GM23338 (cell line): ENCODE measurements around the gene MTHFD1L. TPM values are rescaled to one million over a fixed set of nuclear protein-coding genes. Genes with fewer than 3 reads are reported as not detected.
"Not testable (repeated sequence)": the region's sequence is repeated elsewhere in the genome, so short reads cannot be mapped to it uniquely, and the experiment has no call there.

Source experiments
- ATAC-seq: fragments of 200-7000 bp; cut with Tn5 transposase; 3 replicates; pipeline ENCODE4 v1.9.1; 2020
- DNase-seq: peaks from one replicate; pipeline ENCODE4 v3.0.0-alpha.2; 2015; ENCODE audit warnings: low spot score
- H2AFZ ChIP-seq: fragments of 200-600 bp; sonication (generic); 2 replicates; pipeline ENCODE4 v1.8.0; 2016; ENCODE audit warnings: antibody characterized with exemption, mild to moderate bottlenecking, moderate library complexity
- H3F3A ChIP-seq: fragments of 200-600 bp; sonication (generic); replicated peaks from 2 replicates; pipeline ENCODE4 v1.8.0; 2017; ENCODE audit warnings: antibody characterized with exemption, mixed run types, low read depth
- H3K27ac ChIP-seq: fragments of 200-600 bp; sonication (generic); 2 replicates; pipeline ENCODE4 v1.6.1; 2016; ENCODE audit warnings: low read depth
- H3K27me3 ChIP-seq: fragments of 200-600 bp; sonication (generic); 2 replicates; pipeline ENCODE4 v1.8.0; 2016; ENCODE audit warnings: mild to moderate bottlenecking, mixed run types, moderate library complexity; ENCODE audit not compliant: insufficient read depth
- H3K36me3 ChIP-seq: fragments of 200-600 bp; sonication (generic); 2 replicates; pipeline ENCODE4 v1.8.0; 2016; ENCODE audit warnings: mild to moderate bottlenecking; ENCODE audit not compliant: insufficient read depth
- H3K4me1 ChIP-seq: fragments of 200-600 bp; sonication (generic); 2 replicates; pipeline ENCODE4 v1.8.0; 2016; ENCODE audit warnings: mild to moderate bottlenecking, moderate library complexity; ENCODE audit not compliant: insufficient read depth
- H3K4me2 ChIP-seq: fragments of 200-600 bp; sonication (generic); 2 replicates; pipeline ENCODE4 v1.7.1; 2017; ENCODE audit warnings: mixed run types
- H3K4me3 ChIP-seq: fragments of 200-600 bp; sonication (generic); 2 replicates; pipeline ENCODE4 v1.6.1; 2016; ENCODE audit warnings: mixed run types
- H3K79me2 ChIP-seq: fragments of 200-600 bp; sonication (generic); replicated peaks from 2 replicates; pipeline ENCODE4 v1.8.0; 2017; ENCODE audit warnings: mild to moderate bottlenecking; ENCODE audit not compliant: insufficient read depth
- H3K9me2 ChIP-seq: fragments of 200-600 bp; sonication (generic); 2 replicates; pipeline ENCODE4 v1.8.0; 2017; ENCODE audit not compliant: insufficient read depth
- H4K20me1 ChIP-seq: fragments of 200-600 bp; sonication (generic); replicated peaks from 2 replicates; pipeline ENCODE4 v1.8.0; 2017; ENCODE audit warnings: mild to moderate bottlenecking; ENCODE audit not compliant: insufficient read depth
- H3K27ac Mint-ChIP-seq: 2 replicates; pipeline ENCODE4 v1.8.0; 2020; ENCODE audit warnings: inconsistent platforms, mild to moderate bottlenecking, moderate library complexity, mixed read lengths
- H3K27me3 Mint-ChIP-seq: 3 replicates; pipeline ENCODE4 v1.8.0; 2022; ENCODE audit warnings: low read depth, mild to moderate bottlenecking, moderate library complexity, mixed read lengths, inconsistent platforms; ENCODE audit not compliant: insufficient read depth, poor library complexity
- H3K36me3 Mint-ChIP-seq: 3 replicates; pipeline ENCODE4 v1.8.0; 2021; ENCODE audit warnings: low read depth, mild to moderate bottlenecking, inconsistent platforms, moderate library complexity, mixed read lengths
- H3K4me1 Mint-ChIP-seq: 3 replicates; pipeline ENCODE4 v1.8.0; 2020; ENCODE audit warnings: mild to moderate bottlenecking, inconsistent platforms, mixed read lengths
- H3K4me3 Mint-ChIP-seq: 3 replicates; pipeline ENCODE4 v1.8.0; 2021; ENCODE audit warnings: moderate library complexity, mild to moderate bottlenecking, inconsistent platforms, mixed read lengths
- H3K9me3 Mint-ChIP-seq: 3 replicates; pipeline ENCODE4 v1.8.0; 2020; ENCODE audit warnings: moderate library complexity, mild to moderate bottlenecking, inconsistent platforms, mixed read lengths
- CREB1 ChIP-seq: fragments of 250-450 bp; sonication (Bioruptor Pico); IDR thresholded peaks from 2 replicates; pipeline ENCODE4 v1.5.0; 2020; ENCODE audit warnings: low read depth, mild to moderate bottlenecking, moderate library complexity
- POLR2AphosphoS5 ChIP-seq: IDR thresholded peaks from 2 replicates; pipeline ENCODE4 v1.6.1; 2016; ENCODE audit warnings: antibody characterized with exemption, low read depth
- ZNF114 ChIP-seq: fragments of 250-450 bp; sonication (Bioruptor Pico); IDR thresholded peaks from 2 replicates; pipeline ENCODE4 v1.5.0; 2020; ENCODE audit warnings: mild to moderate bottlenecking, moderate library complexity
- ZNF331 ChIP-seq: fragments of 250-450 bp; sonication (Bioruptor Pico); IDR thresholded peaks from 2 replicates; pipeline ENCODE4 v1.5.0; 2020; ENCODE audit warnings: low read depth, mild to moderate bottlenecking, moderate library complexity
- polyA plus RNA-seq: library from polyadenylated mRNA; unstranded; fragments of >200 nt; fragmentation: Nextera tagmentation; extraction: Ambion mirVana; gene quantifications from 2 replicates; pipeline ENCODE4 v1.2.1, GENCODE V29; 2016
- total RNA-seq: library from RNA; depleted of rRNA; stranded (reverse); fragments of >200 nt; shearing (Covaris generic); gene quantifications from 2 replicates; pipeline ENCODE4 v1.2.3, GENCODE V29; 2014
- TF ChIP-seq, protein P1 (sequence below): IDR thresholded peaks from one replicate; pipeline ENCODE4 v1.6.1; 2018; ENCODE audit warnings: antibody characterized with exemption; ENCODE audit not compliant: unreplicated experiment
- TF ChIP-seq, protein P2 (sequence below): fragments of 250-450 bp; sonication (Bioruptor Pico); IDR thresholded peaks from 2 replicates; pipeline ENCODE4 v1.5.0; 2020; ENCODE audit warnings: mild to moderate bottlenecking, moderate library complexity

Gene MTHFD1L
- total and polyA plus RNA-seq, 2 experiments from 2014 or later = 53.2 to 66.8 TPM

DNA sequence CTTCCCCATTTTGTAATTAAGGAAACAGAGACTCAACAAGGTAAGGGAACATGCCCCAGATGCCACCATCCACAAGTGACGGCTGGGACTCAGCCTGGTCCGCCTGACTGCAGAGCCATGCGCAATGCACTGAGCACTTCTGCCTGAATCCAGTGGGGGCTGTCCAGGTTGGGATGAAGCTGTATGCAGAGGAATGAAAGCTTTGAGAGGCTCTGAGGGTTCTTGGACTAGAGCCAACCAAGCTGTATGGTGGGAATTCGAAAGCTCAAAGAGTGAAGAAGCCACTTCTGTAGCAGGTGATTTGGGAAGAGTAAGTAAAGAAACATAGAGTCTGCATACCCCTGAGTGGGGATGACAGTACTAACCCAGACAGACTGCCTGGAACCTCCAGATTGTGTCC is 246.6 kb downstream of the MTHFD1L start:
- H3K36me3 Mint-ChIP-seq = no peaks in the 10 kb centered on the region
- DNase-seq (no peak), ATAC-seq (no peak)
- H3K9me3 Mint-ChIP-seq = no peaks in the 10 kb centered on the region
- Histone ChIP-seq H3K4me2 (no peak overlapping the region), H3K4me3 (no peak overlapping the region), H3K27ac (no peak overlapping the region), H2AFZ (no peak overlapping the region), H3K9me2 (no peaks in the 10 kb centered on the region), H4K20me1 (no peaks in the 10 kb centered on the region), H3F3A (0 out of 2 replicates have a peak, but pooled peaks cover 2% of the 10 kb centered on the region), H3K4me1 (peaks cover 14% of the 10 kb centered on the region), H3K36me3 (no peaks in the 10 kb centered on the region), H3K27me3 (no peaks in the 10 kb centered on the region), H3K79me2 (no peaks in the 10 kb centered on the region)
- H3K4me1 Mint-ChIP-seq = peaks cover 10% of the 10 kb centered on the region; the same call in 2 of the 3 replicates
- TF ChIP-seq, protein P1, sequence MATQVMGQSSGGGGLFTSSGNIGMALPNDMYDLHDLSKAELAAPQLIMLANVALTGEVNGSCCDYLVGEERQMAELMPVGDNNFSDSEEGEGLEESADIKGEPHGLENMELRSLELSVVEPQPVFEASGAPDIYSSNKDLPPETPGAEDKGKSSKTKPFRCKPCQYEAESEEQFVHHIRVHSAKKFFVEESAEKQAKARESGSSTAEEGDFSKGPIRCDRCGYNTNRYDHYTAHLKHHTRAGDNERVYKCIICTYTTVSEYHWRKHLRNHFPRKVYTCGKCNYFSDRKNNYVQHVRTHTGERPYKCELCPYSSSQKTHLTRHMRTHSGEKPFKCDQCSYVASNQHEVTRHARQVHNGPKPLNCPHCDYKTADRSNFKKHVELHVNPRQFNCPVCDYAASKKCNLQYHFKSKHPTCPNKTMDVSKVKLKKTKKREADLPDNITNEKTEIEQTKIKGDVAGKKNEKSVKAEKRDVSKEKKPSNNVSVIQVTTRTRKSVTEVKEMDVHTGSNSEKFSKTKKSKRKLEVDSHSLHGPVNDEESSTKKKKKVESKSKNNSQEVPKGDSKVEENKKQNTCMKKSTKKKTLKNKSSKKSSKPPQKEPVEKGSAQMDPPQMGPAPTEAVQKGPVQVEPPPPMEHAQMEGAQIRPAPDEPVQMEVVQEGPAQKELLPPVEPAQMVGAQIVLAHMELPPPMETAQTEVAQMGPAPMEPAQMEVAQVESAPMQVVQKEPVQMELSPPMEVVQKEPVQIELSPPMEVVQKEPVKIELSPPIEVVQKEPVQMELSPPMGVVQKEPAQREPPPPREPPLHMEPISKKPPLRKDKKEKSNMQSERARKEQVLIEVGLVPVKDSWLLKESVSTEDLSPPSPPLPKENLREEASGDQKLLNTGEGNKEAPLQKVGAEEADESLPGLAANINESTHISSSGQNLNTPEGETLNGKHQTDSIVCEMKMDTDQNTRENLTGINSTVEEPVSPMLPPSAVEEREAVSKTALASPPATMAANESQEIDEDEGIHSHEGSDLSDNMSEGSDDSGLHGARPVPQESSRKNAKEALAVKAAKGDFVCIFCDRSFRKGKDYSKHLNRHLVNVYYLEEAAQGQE = no peak
- TF ChIP-seq POLR2AphosphoS5 = no peak
- TF ChIP-seq ZNF331 = no peak
- no peak for TF ChIP-seq CREB1
- TF ChIP-seq, protein P2, sequence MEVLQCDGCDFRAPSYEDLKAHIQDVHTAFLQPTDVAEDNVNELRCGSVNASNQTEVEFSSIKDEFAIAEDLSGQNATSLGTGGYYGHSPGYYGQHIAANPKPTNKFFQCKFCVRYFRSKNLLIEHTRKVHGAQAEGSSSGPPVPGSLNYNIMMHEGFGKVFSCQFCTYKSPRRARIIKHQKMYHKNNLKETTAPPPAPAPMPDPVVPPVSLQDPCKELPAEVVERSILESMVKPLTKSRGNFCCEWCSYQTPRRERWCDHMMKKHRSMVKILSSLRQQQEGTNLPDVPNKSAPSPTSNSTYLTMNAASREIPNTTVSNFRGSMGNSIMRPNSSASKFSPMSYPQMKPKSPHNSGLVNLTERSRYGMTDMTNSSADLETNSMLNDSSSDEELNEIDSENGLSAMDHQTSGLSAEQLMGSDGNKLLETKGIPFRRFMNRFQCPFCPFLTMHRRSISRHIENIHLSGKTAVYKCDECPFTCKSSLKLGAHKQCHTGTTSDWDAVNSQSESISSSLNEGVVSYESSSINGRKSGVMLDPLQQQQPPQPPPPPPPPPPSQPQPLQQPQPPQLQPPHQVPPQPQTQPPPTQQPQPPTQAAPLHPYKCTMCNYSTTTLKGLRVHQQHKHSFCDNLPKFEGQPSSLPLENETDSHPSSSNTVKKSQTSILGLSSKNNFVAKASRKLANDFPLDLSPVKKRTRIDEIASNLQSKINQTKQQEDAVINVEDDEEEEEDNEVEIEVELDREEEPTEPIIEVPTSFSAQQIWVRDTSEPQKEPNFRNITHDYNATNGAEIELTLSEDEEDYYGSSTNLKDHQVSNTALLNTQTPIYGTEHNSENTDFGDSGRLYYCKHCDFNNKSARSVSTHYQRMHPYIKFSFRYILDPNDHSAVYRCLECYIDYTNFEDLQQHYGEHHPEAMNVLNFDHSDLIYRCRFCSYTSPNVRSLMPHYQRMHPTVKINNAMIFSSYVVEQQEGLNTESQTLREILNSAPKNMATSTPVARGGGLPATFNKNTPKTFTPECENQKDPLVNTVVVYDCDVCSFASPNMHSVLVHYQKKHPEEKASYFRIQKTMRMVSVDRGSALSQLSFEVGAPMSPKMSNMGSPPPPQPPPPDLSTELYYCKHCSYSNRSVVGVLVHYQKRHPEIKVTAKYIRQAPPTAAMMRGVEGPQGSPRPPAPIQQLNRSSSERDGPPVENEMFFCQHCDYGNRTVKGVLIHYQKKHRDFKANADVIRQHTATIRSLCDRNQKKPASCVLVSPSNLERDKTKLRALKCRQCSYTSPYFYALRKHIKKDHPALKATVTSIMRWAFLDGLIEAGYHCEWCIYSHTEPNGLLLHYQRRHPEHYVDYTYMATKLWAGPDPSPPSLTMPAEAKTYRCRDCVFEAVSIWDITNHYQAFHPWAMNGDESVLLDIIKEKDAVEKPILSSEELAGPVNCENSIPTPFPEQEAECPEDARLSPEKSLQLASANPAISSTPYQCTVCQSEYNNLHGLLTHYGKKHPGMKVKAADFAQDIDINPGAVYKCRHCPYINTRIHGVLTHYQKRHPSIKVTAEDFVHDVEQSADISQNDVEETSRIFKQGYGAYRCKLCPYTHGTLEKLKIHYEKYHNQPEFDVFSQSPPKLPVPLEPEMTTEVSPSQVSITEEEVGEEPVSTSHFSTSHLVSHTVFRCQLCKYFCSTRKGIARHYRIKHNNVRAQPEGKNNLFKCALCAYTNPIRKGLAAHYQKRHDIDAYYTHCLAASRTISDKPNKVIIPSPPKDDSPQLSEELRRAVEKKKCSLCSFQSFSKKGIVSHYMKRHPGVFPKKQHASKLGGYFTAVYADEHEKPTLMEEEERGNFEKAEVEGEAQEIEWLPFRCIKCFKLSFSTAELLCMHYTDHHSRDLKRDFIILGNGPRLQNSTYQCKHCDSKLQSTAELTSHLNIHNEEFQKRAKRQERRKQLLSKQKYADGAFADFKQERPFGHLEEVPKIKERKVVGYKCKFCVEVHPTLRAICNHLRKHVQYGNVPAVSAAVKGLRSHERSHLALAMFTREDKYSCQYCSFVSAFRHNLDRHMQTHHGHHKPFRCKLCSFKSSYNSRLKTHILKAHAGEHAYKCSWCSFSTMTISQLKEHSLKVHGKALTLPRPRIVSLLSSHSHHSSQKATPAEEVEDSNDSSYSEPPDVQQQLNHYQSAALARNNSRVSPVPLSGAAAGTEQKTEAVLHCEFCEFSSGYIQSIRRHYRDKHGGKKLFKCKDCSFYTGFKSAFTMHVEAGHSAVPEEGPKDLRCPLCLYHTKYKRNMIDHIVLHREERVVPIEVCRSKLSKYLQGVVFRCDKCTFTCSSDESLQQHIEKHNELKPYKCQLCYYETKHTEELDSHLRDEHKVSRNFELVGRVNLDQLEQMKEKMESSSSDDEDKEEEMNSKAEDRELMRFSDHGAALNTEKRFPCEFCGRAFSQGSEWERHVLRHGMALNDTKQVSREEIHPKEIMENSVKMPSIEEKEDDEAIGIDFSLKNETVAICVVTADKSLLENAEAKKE (CRISPR knock-in tag) = no peak
- TF ChIP-seq ZNF114 = no peak
- H3K27ac Mint-ChIP-seq = no peak overlapping the region
- H3K4me3 Mint-ChIP-seq = no peak overlapping the region
- peaks cover 4% of the 10 kb centered on the region for H3K27me3 Mint-ChIP-seq

DNA sequence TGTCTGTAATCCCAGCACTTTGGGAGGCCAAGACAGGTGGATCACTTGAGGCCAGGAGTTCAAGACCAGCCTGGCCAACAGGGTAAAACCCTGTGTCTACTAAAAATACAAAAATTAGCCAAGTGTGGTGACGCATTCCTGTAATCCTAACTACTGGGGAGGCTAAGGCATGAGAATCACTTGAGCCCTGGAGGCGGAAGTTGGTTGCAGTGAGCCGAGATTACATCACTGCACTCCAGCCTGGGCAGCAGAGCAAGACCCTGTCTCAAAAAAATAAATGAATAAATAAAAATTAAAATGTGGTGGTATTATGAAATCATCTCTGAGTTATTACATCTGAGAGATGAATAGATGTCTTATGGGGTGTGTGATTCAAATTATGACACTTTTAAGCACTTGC is 247.4 kb downstream of the MTHFD1L start:
- H3K9me2 ChIP-seq, H3K79me2 ChIP-seq, ATAC-seq, H3K27me3 Mint-ChIP-seq, H3K4me1 ChIP-seq, H3K27ac ChIP-seq, H3K4me3 Mint-ChIP-seq, H3K4me2 ChIP-seq, H3K4me3 ChIP-seq, H4K20me1 ChIP-seq, H3K4me1 Mint-ChIP-seq, H3K36me3 ChIP-seq, H2AFZ ChIP-seq, H3K9me3 Mint-ChIP-seq, DNase-seq, H3K27me3 ChIP-seq, H3K36me3 Mint-ChIP-seq, H3F3A ChIP-seq, H3K27ac Mint-ChIP-seq: not testable (repeated sequence)
